HepG2 (cell line): ENCODE results near the gene AJUBA. TPM values are rescaled to one million over a fixed set of nuclear protein-coding genes. Genes with fewer than 3 reads are reported as not detected.

Experiments used
- ATRX ChIP-seq: sonication (generic); formaldehyde crosslinking; IDR thresholded peaks from 2 replicates; pipeline ENCODE4 v1.4.0; 2020; ENCODE audit warnings: missing genetic modification reagents, borderline replicate concordance
- EED ChIP-seq: sonication (generic); formaldehyde crosslinking; IDR thresholded peaks from 2 replicates; pipeline ENCODE4 v1.5.0; 2020; ENCODE audit warnings: mild to moderate bottlenecking, missing genetic modification reagents
- ETS1 ChIP-seq: sonication (generic); formaldehyde crosslinking; IDR thresholded peaks from 2 replicates; pipeline ENCODE4 v1.4.0; 2020; ENCODE audit warnings: missing genetic modification reagents
- HCFC1 ChIP-seq: fragments of 150-350 bp; IDR thresholded peaks from 2 replicates; pipeline ENCODE4 v1.6.1; 2014; ENCODE audit warnings: low read depth, low read length
- KLF12 ChIP-seq: sonication (generic); formaldehyde crosslinking; IDR thresholded peaks from 2 replicates; pipeline ENCODE4 v1.4.0; 2020; ENCODE audit warnings: missing genetic modification reagents, borderline replicate concordance
- NCOA5 ChIP-seq: sonication (generic); formaldehyde crosslinking; IDR thresholded peaks from 2 replicates; pipeline ENCODE4 v1.4.0; 2020; ENCODE audit warnings: missing genetic modification reagents
- NFIC ChIP-seq: IDR thresholded peaks from 2 replicates; pipeline ENCODE4 v1.6.1; 2012; ENCODE audit warnings: mild to moderate bottlenecking, low read length, inconsistent platforms
- REL ChIP-seq: sonication (generic); formaldehyde crosslinking; conservative IDR thresholded peaks from 2 replicates; pipeline ENCODE4 v1.8.0; 2022; ENCODE audit warnings: mild to moderate bottlenecking, missing genetic modification reagents, moderate library complexity
- SNAPC2 ChIP-seq: sonication (generic); formaldehyde crosslinking; IDR thresholded peaks from 2 replicates; pipeline ENCODE4 v1.8.1; 2022; ENCODE audit warnings: mild to moderate bottlenecking, missing genetic modification reagents
- SRSF1 ChIP-seq: fragments of 200-400 bp; formaldehyde crosslinking; optimal IDR thresholded peaks from 2 replicates; pipeline ENCODE3; 2017; ENCODE audit warnings: mild to moderate bottlenecking, low read depth, low read length, moderate library complexity
- TBP ChIP-seq: sonication (generic); formaldehyde crosslinking; IDR thresholded peaks from 2 replicates; pipeline ENCODE4 v1.5.0; 2020; ENCODE audit warnings: missing genetic modification reagents
- THAP11 ChIP-seq: IDR thresholded peaks from 2 replicates; pipeline ENCODE4 v1.6.1; 2016; ENCODE audit warnings: missing biosample characterization, missing genetic modification reagents
- ZMYM3 ChIP-seq: sonication (generic); formaldehyde crosslinking; IDR thresholded peaks from 2 replicates; pipeline ENCODE4 v1.5.1; 2020; ENCODE audit warnings: mild to moderate bottlenecking, missing genetic modification reagents
- ZNF317 ChIP-seq: sonication (generic); formaldehyde crosslinking; IDR thresholded peaks from 2 replicates; pipeline ENCODE4 v1.5.0; 2020; ENCODE audit warnings: mild to moderate bottlenecking, missing genetic modification reagents
- ZNF326 ChIP-seq: sonication (generic); formaldehyde crosslinking; IDR thresholded peaks from 2 replicates; pipeline ENCODE4 v1.4.0; 2020; ENCODE audit warnings: missing genetic modification reagents, borderline replicate concordance
- ZNF367 ChIP-seq: sonication (generic); formaldehyde crosslinking; IDR thresholded peaks from 2 replicates; pipeline ENCODE4 v1.4.0; 2020; ENCODE audit warnings: missing genetic modification reagents, borderline replicate concordance
- ZNF605 ChIP-seq: sonication (generic); formaldehyde crosslinking; IDR thresholded peaks from 2 replicates; pipeline ENCODE4 v1.8.0; 2022; ENCODE audit warnings: mild to moderate bottlenecking, missing genetic modification reagents
- ZNF644 ChIP-seq: IDR thresholded peaks from 2 replicates; pipeline ENCODE4 v1.6.1; 2016; ENCODE audit warnings: low read depth
- ZNF652 ChIP-seq: IDR thresholded peaks from 2 replicates; pipeline ENCODE4 v1.6.1; 2016; ENCODE audit warnings: low read depth, borderline replicate concordance
- ZNF672 ChIP-seq: sonication (generic); formaldehyde crosslinking; IDR thresholded peaks from 2 replicates; pipeline ENCODE4 v1.8.1; 2022; ENCODE audit warnings: missing genetic modification reagents
- ZNF737 ChIP-seq: sonication (generic); formaldehyde crosslinking; IDR thresholded peaks from 2 replicates; pipeline ENCODE4 v1.5.0; 2020; ENCODE audit warnings: missing genetic modification reagents, mild to moderate bottlenecking, borderline replicate concordance
- ZSCAN29 ChIP-seq: sonication (generic); formaldehyde crosslinking; conservative IDR thresholded peaks from 2 replicates; pipeline ENCODE4 v1.4.0; 2020; ENCODE audit warnings: mild to moderate bottlenecking, missing genetic modification reagents
- polyA plus RNA-seq, 8 experiments: library from polyadenylated mRNA; depleted of rRNA in 3 of 8; stranded (reverse) in 7 of 8; unstranded in 1 of 8; fragments of >200 nt; fragmentation: Illumina TruSeq in 4 of 8; extraction: Trizol in 4 of 8; gene quantifications; 2 replicates each; pipeline versions ENCODE4 v1.2.1 to v1.2.3, GENCODE V29; 2011 to 2016; ENCODE audit warnings: low read depth in 4 of 8, missing spikeins in 1 of 8, mixed read lengths in 1 of 8; ENCODE audit not compliant: insufficient read depth in 1 of 8
- total RNA-seq, 5 experiments: library from RNA; depleted of rRNA; stranded (reverse); fragments of >200 nt; fragmentation: Illumina TruSeq; extraction: Trizol; gene quantifications; 2 replicates each; pipeline ENCODE4 v1.2.3, GENCODE V29; 2016; ENCODE audit warnings: low read depth in 1 of 5
- TF ChIP-seq, protein P1 (sequence below): sonication (generic); formaldehyde crosslinking; IDR thresholded peaks from 2 replicates; pipeline ENCODE4 v1.9.0; 2022; ENCODE audit warnings: low read depth, missing genetic modification reagents
- TF ChIP-seq, protein P2 (sequence below): sonication (generic); formaldehyde crosslinking; IDR thresholded peaks from 2 replicates; pipeline ENCODE4 v1.5.1; 2020; ENCODE audit warnings: mild to moderate bottlenecking, missing genetic modification reagents, moderate library complexity
- TF ChIP-seq, protein P3 (sequence below): sonication (generic); formaldehyde crosslinking; conservative IDR thresholded peaks from 2 replicates; pipeline ENCODE4 v1.8.0; 2022; ENCODE audit warnings: missing genetic modification reagents

AJUBA gene
- total and polyA plus RNA-seq, 2 of the 13 experiments (the other 11 are each of a cell fraction or from before 2014, with no cell fraction given), result 157 to 241 TPM

- TF ChIP-seq ZNF737 (CRISPR knock-in tag), result peak; percentile 97; the same call in 1 of the 2 replicates
- peak; percentile 96 for TF ChIP-seq ZNF317 (CRISPR knock-in tag)
- peak; percentile 98 for TF ChIP-seq SNAPC2
- peak; percentile 93 for TF ChIP-seq ZNF367 (CRISPR knock-in tag)
- TF ChIP-seq ZSCAN29, result peak; percentile 100
- TF ChIP-seq EED (CRISPR knock-in tag), result peak; percentile 99
- peak; percentile 100 for TF ChIP-seq REL (CRISPR knock-in tag)
- TF ChIP-seq ATRX (CRISPR knock-in tag), result peak; percentile 95; the same call in 1 of the 2 replicates
- TF ChIP-seq, protein P1, sequence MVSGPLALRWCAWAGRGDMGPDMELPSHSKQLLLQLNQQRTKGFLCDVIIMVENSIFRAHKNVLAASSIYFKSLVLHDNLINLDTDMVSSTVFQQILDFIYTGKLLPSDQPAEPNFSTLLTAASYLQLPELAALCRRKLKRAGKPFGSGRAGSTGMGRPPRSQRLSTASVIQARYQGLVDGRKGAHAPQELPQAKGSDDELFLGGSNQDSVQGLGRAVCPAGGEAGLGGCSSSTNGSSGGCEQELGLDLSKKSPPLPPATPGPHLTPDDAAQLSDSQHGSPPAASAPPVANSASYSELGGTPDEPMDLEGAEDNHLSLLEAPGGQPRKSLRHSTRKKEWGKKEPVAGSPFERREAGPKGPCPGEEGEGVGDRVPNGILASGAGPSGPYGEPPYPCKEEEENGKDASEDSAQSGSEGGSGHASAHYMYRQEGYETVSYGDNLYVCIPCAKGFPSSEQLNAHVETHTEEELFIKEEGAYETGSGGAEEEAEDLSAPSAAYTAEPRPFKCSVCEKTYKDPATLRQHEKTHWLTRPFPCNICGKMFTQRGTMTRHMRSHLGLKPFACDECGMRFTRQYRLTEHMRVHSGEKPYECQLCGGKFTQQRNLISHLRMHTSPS (CRISPR knock-in tag), result peak; percentile 90
- peak; percentile 97 for TF ChIP-seq ETS1 (CRISPR knock-in tag)
- TF ChIP-seq ZMYM3 (CRISPR knock-in tag), result 0 out of 2 replicates have a peak, but pooled peaks have one; percentile 36
- no peak; the same call in 1 of the 2 replicates for TF ChIP-seq ZNF652 (CRISPR knock-in tag)
- no peak; the same call in 1 of the 2 replicates for TF ChIP-seq NFIC
- TF ChIP-seq KLF12 (CRISPR knock-in tag), result peak; percentile 96
- peak; percentile 97 for TF ChIP-seq SRSF1
- TF ChIP-seq ZNF644 (CRISPR knock-in tag), result peak; percentile 50
- TF ChIP-seq TBP, result peak; percentile 87; the same call in 1 of the 2 replicates
- TF ChIP-seq ZNF672, result peak; percentile 72; the same call in 1 of the 2 replicates
- 0 out of 2 replicates have a peak, but pooled peaks have one; percentile 10 for TF ChIP-seq HCFC1
- TF ChIP-seq, protein P2, sequence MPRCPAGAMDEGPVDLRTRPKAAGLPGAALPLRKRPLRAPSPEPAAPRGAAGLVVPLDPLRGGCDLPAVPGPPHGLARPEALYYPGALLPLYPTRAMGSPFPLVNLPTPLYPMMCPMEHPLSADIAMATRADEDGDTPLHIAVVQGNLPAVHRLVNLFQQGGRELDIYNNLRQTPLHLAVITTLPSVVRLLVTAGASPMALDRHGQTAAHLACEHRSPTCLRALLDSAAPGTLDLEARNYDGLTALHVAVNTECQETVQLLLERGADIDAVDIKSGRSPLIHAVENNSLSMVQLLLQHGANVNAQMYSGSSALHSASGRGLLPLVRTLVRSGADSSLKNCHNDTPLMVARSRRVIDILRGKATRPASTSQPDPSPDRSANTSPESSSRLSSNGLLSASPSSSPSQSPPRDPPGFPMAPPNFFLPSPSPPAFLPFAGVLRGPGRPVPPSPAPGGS (CRISPR knock-in tag), result peak; percentile 100
- TF ChIP-seq ZNF326, result peak; percentile 70; the same call in 1 of the 2 replicates
- peak; percentile 90 for TF ChIP-seq THAP11 (CRISPR knock-in tag)
- TF ChIP-seq NCOA5, result no peak
- TF ChIP-seq ZNF605 (CRISPR knock-in tag), result peak; percentile 100
- TF ChIP-seq, protein P3, sequence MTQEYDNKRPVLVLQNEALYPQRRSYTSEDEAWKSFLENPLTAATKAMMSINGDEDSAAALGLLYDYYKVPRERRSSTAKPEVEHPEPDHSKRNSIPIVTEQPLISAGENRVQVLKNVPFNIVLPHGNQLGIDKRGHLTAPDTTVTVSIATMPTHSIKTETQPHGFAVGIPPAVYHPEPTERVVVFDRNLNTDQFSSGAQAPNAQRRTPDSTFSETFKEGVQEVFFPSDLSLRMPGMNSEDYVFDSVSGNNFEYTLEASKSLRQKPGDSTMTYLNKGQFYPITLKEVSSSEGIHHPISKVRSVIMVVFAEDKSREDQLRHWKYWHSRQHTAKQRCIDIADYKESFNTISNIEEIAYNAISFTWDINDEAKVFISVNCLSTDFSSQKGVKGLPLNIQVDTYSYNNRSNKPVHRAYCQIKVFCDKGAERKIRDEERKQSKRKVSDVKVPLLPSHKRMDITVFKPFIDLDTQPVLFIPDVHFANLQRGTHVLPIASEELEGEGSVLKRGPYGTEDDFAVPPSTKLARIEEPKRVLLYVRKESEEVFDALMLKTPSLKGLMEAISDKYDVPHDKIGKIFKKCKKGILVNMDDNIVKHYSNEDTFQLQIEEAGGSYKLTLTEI (CRISPR knock-in tag), result no peak
Measured at GRCh38 chr14:23006544-23007419, 24.4 kb upstream of the AJUBA start (continued).
